Renal cortical epithelial cell (primary cell): ENCODE results near the gene FCAR. TPM values are rescaled to one million over a fixed set of nuclear protein-coding genes. Genes with fewer than 3 reads are reported as not detected.
"Not testable (repeated sequence)": the region's sequence is repeated elsewhere in the genome, so short reads cannot be mapped to it uniquely, and the experiment has no call there.

Experiments
- DNase-seq: peaks from one replicate; pipeline ENCODE4 v3.0.0-alpha.2; 2011; ENCODE audit warnings: low read depth
- total RNA-seq: library from RNA; depleted of rRNA; stranded (reverse); fragments of >200 nt; gene quantifications from 2 replicates; pipeline ENCODE4 v1.2.3, GENCODE V29; 2014

FCAR gene
- total RNA-seq, 1 donor from 2014 or later = not detected

GRCh38 chr19:54894106-54894505 lies 20.1 kb downstream of the FCAR start:
- DNase-seq = not testable (repeated sequence)

- DNase-seq = no peak
These were observed 22.0 kb downstream of the FCAR start for GRCh38 chr19:54896036-54896435.

GRCh38 chr19:54898685-54899084 lies 24.6 kb downstream of the FCAR start:
- DNase-seq = not testable (repeated sequence)

- DNase-seq = not testable (repeated sequence)
These were observed 25.6 kb downstream of the FCAR start for GRCh38 chr19:54899646-54900045.

- DNase-seq = not testable (repeated sequence)
These were observed 27.1 kb downstream of the FCAR start for GRCh38 chr19:54901153-54901552.

- DNase-seq = no peak
These were observed 28.0 kb downstream of the FCAR start for GRCh38 chr19:54902061-54902460.

- DNase-seq = no peak
These were observed 29.3 kb downstream of the FCAR start for GRCh38 chr19:54903303-54903702.

- DNase-seq = not testable (repeated sequence)
These were observed 30.2 kb downstream of the FCAR start for GRCh38 chr19:54904261-54904660.

- no peak for DNase-seq
These were observed 31.4 kb downstream of the FCAR start for GRCh38 chr19:54905421-54905802.

GRCh38 chr19:54905803-54906511 lies 31.9 kb downstream of the FCAR start, which contains the start of gene NCR1:
NCR1 (plus strand) TSS chr19:54906148; CDS start chr19:54906188, 40 bp downstream.
- DNase-seq = no peak

- DNase-seq = no peak
These were observed 32.8 kb downstream of the FCAR start for GRCh38 chr19:54906819-54907218.

- not testable (repeated sequence) for DNase-seq
These were observed 33.9 kb downstream of the FCAR start for GRCh38 chr19:54907899-54908298.

- DNase-seq = no peak
These were observed 42.8 kb downstream of the FCAR start for GRCh38 chr19:54916822-54917221.

- no peak for DNase-seq
These were observed 44.5 kb downstream of the FCAR start for GRCh38 chr19:54918499-54918898.

- not testable (repeated sequence) for DNase-seq
These were observed 45.9 kb downstream of the FCAR start for GRCh38 chr19:54919646-54920563.

GRCh38 chr19:54921082-54921481 lies 47.0 kb downstream of the FCAR start:
- no peak for DNase-seq

GRCh38 chr19:54923276-54923675 lies 49.2 kb downstream of the FCAR start:
- DNase-seq = no peak

- DNase-seq = peak; percentile 1
These were observed 54.3 kb downstream of the FCAR start for GRCh38 chr19:54928299-54928698.

- no peak for DNase-seq
These were observed 63.9 kb downstream of the FCAR start for GRCh38 chr19:54937926-54938325.

- no peak for DNase-seq
These were observed 64.9 kb downstream of the FCAR start for GRCh38 chr19:54938906-54939305.

- DNase-seq = not testable (repeated sequence)
These were observed 65.5 kb downstream of the FCAR start for GRCh38 chr19:54939538-54939937.
